IMR-90 (cell line): Measurements from ENCODE around the gene ZNF519. TPM values are rescaled to one million over a fixed set of nuclear protein-coding genes. Genes with fewer than 3 reads are reported as not detected.

Source experiments
- ATAC-seq: fragments of 200-7000 bp; cut with Tn5 transposase; 2 replicates; pipeline ENCODE4 v1.9.1; 2020; ENCODE audit warnings: low read depth, mild to moderate bottlenecking, moderate library complexity
- BruUV-seq: library from RNA; stranded (reverse); fragments of 400-500 nt; replicated peaks from 2 replicates; lab custom pipeline; 2021; lab: Mats Ljungman, UMichigan
- CTCF ChIA-PET: fragments of 300-600 bp; formaldehyde crosslinking; extraction: SDS; loops from one replicate; lab custom pipeline; 2021; ENCODE audit warnings: antibody characterized with exemption; lab: Yijun Ruan, JAX
- POLR2A ChIA-PET: fragments of 300-600 bp; sonication (Branson Sonifier 250); formaldehyde crosslinking; loops from one replicate; lab custom pipeline; 2022; ENCODE audit warnings: antibody characterized with exemption; ENCODE audit not compliant: unreplicated experiment; lab: Charles Lee
- DNase-seq: peaks from one replicate; pipeline ENCODE4 v3.0.0; 2013
- H2AFZ ChIP-seq: replicated peaks from 2 replicates; pipeline ENCODE3; 2013; ENCODE audit warnings: low read length, mild to moderate bottlenecking; ENCODE audit not compliant: poor library complexity
- H2AK5ac ChIP-seq: 2 replicates; pipeline ENCODE4 v1.6.1; 2013; ENCODE audit warnings: low read depth, low read length, inconsistent platforms
- H2AK9ac ChIP-seq: replicated peaks from 2 replicates; pipeline ENCODE3; 2013; ENCODE audit warnings: mild to moderate bottlenecking, low read depth, low read length, moderate library complexity; ENCODE audit not compliant: poor library complexity
- H2BK120ac ChIP-seq: 2 replicates; pipeline ENCODE4 v1.6.1; 2013; ENCODE audit warnings: low read depth, low read length, inconsistent platforms
- H2BK15ac ChIP-seq: 3 replicates; pipeline ENCODE4 v1.6.1; 2013; ENCODE audit warnings: low read depth, low read length, inconsistent platforms
- H2BK20ac ChIP-seq: 2 replicates; pipeline ENCODE4 v1.6.1; 2013; ENCODE audit warnings: low read depth, mild to moderate bottlenecking, inconsistent platforms, low read length, moderate library complexity
- H2BK5ac ChIP-seq: 2 replicates; pipeline ENCODE4 v1.6.1; 2013; ENCODE audit warnings: mild to moderate bottlenecking, low read depth, low read length, inconsistent platforms; ENCODE audit not compliant: poor library complexity, severe bottlenecking
- H3K14ac ChIP-seq: replicated peaks from 2 replicates; pipeline ENCODE4 v1.6.1; 2013; ENCODE audit warnings: low read depth, low read length, inconsistent platforms
- H3K18ac ChIP-seq: 2 replicates; pipeline ENCODE4 v1.6.1; 2013; ENCODE audit warnings: low read depth, low read length, control low read depth
- H3K23ac ChIP-seq: 2 replicates; pipeline ENCODE4 v1.6.1; 2013; ENCODE audit warnings: low read depth, low read length, inconsistent platforms
- H3K27ac ChIP-seq: 2 replicates; pipeline ENCODE4 v1.5.1; 2013; ENCODE audit warnings: mild to moderate bottlenecking, control low read depth, low read length; ENCODE audit not compliant: insufficient read depth
- H3K27me3 ChIP-seq: 2 replicates; pipeline ENCODE4 v1.6.1; 2013; ENCODE audit warnings: low read length; ENCODE audit not compliant: control insufficient read depth, insufficient read depth
- H3K36me3 ChIP-seq: 2 replicates; pipeline ENCODE4 v1.6.1; 2013; ENCODE audit warnings: low read length, mixed read lengths; ENCODE audit not compliant: control insufficient read depth, insufficient read depth
- H3K4ac ChIP-seq: 2 replicates; pipeline ENCODE4 v1.6.1; 2013; ENCODE audit warnings: low read depth, low read length, inconsistent platforms
- H3K4me1 ChIP-seq: 2 replicates; pipeline ENCODE4 v1.6.1; 2013; ENCODE audit warnings: low read length, mixed read lengths; ENCODE audit not compliant: control insufficient read depth, insufficient read depth
- H3K4me2 ChIP-seq: 2 replicates; pipeline ENCODE4 v1.6.1; 2013; ENCODE audit warnings: low read depth, mild to moderate bottlenecking, control low read depth, low read length, moderate library complexity
- H3K4me3 ChIP-seq: 2 replicates; pipeline ENCODE4 v1.5.1; 2013; ENCODE audit warnings: low read depth, mild to moderate bottlenecking, control low read depth, low read length, moderate library complexity; ENCODE audit not compliant: insufficient read depth
- H3K56ac ChIP-seq: 2 replicates; pipeline ENCODE4 v1.6.1; 2013; ENCODE audit warnings: low read length, inconsistent platforms; ENCODE audit not compliant: insufficient read depth; ENCODE audit errors: extremely low read depth
- H3K79me1 ChIP-seq, 2 experiments: 2 replicates each; pipeline ENCODE4 v1.6.1; 2013; ENCODE audit warnings: low read length in 2 of 2, inconsistent platforms in 1 of 2, low read depth in 1 of 2
- H3K9ac ChIP-seq: 2 replicates; pipeline ENCODE4 v1.6.1; 2013; ENCODE audit warnings: low read depth, low read length, control low read depth
- H3K9me1 ChIP-seq: 2 replicates; pipeline ENCODE4 v1.6.1; 2013; ENCODE audit warnings: low read length, inconsistent platforms; ENCODE audit not compliant: insufficient read depth
- H3K9me3 ChIP-seq: 2 replicates; pipeline ENCODE4 v1.6.1; 2013; ENCODE audit warnings: low read length; ENCODE audit not compliant: control insufficient read depth, insufficient read depth
- H4K20me1 ChIP-seq: 2 replicates; pipeline ENCODE4 v1.6.1; 2013; ENCODE audit warnings: low read length, inconsistent platforms; ENCODE audit not compliant: insufficient read depth
- H4K5ac ChIP-seq: 2 replicates; pipeline ENCODE4 v1.6.1; 2013; ENCODE audit warnings: mild to moderate bottlenecking, low read depth, low read length, control low read depth
- H4K8ac ChIP-seq, 2 experiments: 2 replicates each; pipeline ENCODE4 v1.6.1; 2013; ENCODE audit warnings: low read depth in 2 of 2, low read length in 2 of 2, control low read depth in 1 of 2, inconsistent platforms in 1 of 2
- H4K91ac ChIP-seq: 2 replicates; pipeline ENCODE4 v1.6.1; 2013; ENCODE audit warnings: low read depth, low read length, inconsistent platforms; ENCODE audit not compliant: insufficient read depth
- BHLHE40 ChIP-seq: fragments of 150-350 bp; IDR thresholded peaks from 2 replicates; pipeline ENCODE4 v1.6.1; 2016; ENCODE audit warnings: mild to moderate bottlenecking, low read depth, low read length
- CHD1 ChIP-seq: IDR thresholded peaks from 2 replicates; pipeline ENCODE4 v1.6.1; 2012; ENCODE audit warnings: low read depth, low read length, improper control_type of control experiment
- FOS ChIP-seq: fragments of 150-350 bp; IDR thresholded peaks from 2 replicates; pipeline ENCODE4 v1.6.1; 2016; ENCODE audit warnings: low read depth, low read length
- MXI1 ChIP-seq: IDR thresholded peaks from 2 replicates; pipeline ENCODE4 v1.6.1; 2012; ENCODE audit warnings: low read depth, mild to moderate bottlenecking, low read length, moderate library complexity, borderline replicate concordance
- NFE2L2 ChIP-seq: fragments of 150-350 bp; IDR thresholded peaks from 2 replicates; pipeline ENCODE4 v1.6.1; 2016; ENCODE audit warnings: low read depth, mild to moderate bottlenecking, low read length
- RCOR1 ChIP-seq: IDR thresholded peaks from 2 replicates; pipeline ENCODE4 v1.6.1; 2012; ENCODE audit warnings: mild to moderate bottlenecking, low read length, improper control_type of control experiment; ENCODE audit not compliant: insufficient replicate concordance
- RFX5 ChIP-seq: IDR thresholded peaks from 2 replicates; pipeline ENCODE4 v1.8.0; 2012; ENCODE audit warnings: low read depth, mild to moderate bottlenecking, low read length, moderate library complexity
- SMC3 ChIP-seq: fragments of 150-350 bp; IDR thresholded peaks from 2 replicates; pipeline ENCODE4 v1.6.1; 2016; ENCODE audit warnings: low read depth, mild to moderate bottlenecking, antibody characterized with exemption, low read length, moderate library complexity
- WGBS, 2 experiments: methylation state at CpG; one replicate each; pipeline versions ENCODE4 v1.1.5 to v1.1.7; 2013; ENCODE audit warnings: missing lambda C conversion rate in 2 of 2; ENCODE audit not compliant: insufficient read length in 1 of 2; ENCODE audit errors: extremely low coverage in 2 of 2; 5-methylcytosine and 5-hydroxymethylcytosine counted together
- dilution Hi-C: fragments of 300-500 bp; cut with HindIII; formaldehyde crosslinking; loops from one replicate; pipeline ENCODE4 v1.14.3; 2018; ENCODE audit warnings: low sequenced_read_pairs; ENCODE audit not compliant: unreplicated experiment
- in situ Hi-C: fragments of 300-500 bp; cut with MboI; formaldehyde crosslinking; loops from 3 replicates; pipeline ENCODE4 v1.14.3; 2019; ENCODE audit warnings: low sequenced_read_pairs, inconsistent platforms, mixed read lengths
- intact Hi-C: fragments of 100-400 bp; cut with micrococcal nuclease; formaldehyde crosslinking; loops from 2 replicates; pipeline ENCODE4 v1.10.0; 2022
- polyA plus RNA-seq, 3 experiments: library from polyadenylated mRNA; depleted of rRNA; stranded (reverse); fragments of >200 nt; gene quantifications; 2 replicates each; pipeline ENCODE4 v1.2.3, GENCODE V29; 2012; ENCODE audit warnings: low replicate concordance in 1 of 3
- total RNA-seq: library from RNA; depleted of rRNA; stranded (reverse); fragments of >200 nt; gene quantifications from 2 replicates; pipeline ENCODE4 v1.2.3, GENCODE V29; 2012
- TF ChIP-seq, protein P1 (sequence below): fragments of 150-350 bp; IDR thresholded peaks from 2 replicates; pipeline ENCODE4 v1.6.1; 2017; ENCODE audit warnings: mild to moderate bottlenecking, antibody characterized with exemption, low read length, low read depth
- TF ChIP-seq, protein P2 (sequence below): conservative IDR thresholded peaks from 2 replicates; pipeline ENCODE4 v1.5.1; 2012; ENCODE audit warnings: mild to moderate bottlenecking, low read depth, low read length, improper control_type of control experiment

Gene ZNF519
- total and polyA plus RNA-seq, 2 of the 4 experiments (the other 2 are of a cell fraction), result 2.3 to 4.7 TPM

DNA sequence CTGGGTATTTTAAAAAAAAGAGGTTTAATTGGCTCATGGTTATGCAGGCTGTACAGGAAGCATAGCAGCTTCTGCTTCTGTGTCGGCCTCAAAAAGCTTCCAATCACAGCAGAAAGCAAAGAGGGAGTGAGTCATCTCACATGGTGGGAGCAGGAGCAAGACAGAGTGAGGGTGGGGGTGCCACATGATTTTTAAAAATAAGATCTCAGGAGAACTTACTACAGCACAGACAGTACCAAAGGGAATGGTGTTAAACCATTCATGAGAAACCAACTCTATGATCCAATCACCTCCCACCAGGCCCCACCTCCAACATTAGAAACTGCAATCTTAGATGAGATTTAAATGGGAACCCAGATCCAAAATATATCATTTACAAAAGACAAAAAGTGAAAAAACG lies 14.6 kb downstream of the ZNF519 start:
- no CpG with 5 or more reads among the region's 2 CpGs for WGBS, 2 experiments
- H2AK9ac ChIP-seq, result no peak overlapping the region
- no peak overlapping the region for H2BK15ac ChIP-seq
- no TSS peak for BruUV-seq
- H2BK120ac ChIP-seq, result no peak overlapping the region
- H3K36me3 ChIP-seq, result no peaks in the 10 kb centered on the region
- no peak for TF ChIP-seq RCOR1
- no peak for TF ChIP-seq NFE2L2
- no peak for TF ChIP-seq MXI1
- TF ChIP-seq, protein P1, sequence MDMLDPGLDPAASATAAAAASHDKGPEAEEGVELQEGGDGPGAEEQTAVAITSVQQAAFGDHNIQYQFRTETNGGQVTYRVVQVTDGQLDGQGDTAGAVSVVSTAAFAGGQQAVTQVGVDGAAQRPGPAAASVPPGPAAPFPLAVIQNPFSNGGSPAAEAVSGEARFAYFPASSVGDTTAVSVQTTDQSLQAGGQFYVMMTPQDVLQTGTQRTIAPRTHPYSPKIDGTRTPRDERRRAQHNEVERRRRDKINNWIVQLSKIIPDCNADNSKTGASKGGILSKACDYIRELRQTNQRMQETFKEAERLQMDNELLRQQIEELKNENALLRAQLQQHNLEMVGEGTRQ, result no peak
- TF ChIP-seq RFX5, result no peak
- no peak for TF ChIP-seq BHLHE40
- no peak for TF ChIP-seq SMC3
- TF ChIP-seq, protein P2, sequence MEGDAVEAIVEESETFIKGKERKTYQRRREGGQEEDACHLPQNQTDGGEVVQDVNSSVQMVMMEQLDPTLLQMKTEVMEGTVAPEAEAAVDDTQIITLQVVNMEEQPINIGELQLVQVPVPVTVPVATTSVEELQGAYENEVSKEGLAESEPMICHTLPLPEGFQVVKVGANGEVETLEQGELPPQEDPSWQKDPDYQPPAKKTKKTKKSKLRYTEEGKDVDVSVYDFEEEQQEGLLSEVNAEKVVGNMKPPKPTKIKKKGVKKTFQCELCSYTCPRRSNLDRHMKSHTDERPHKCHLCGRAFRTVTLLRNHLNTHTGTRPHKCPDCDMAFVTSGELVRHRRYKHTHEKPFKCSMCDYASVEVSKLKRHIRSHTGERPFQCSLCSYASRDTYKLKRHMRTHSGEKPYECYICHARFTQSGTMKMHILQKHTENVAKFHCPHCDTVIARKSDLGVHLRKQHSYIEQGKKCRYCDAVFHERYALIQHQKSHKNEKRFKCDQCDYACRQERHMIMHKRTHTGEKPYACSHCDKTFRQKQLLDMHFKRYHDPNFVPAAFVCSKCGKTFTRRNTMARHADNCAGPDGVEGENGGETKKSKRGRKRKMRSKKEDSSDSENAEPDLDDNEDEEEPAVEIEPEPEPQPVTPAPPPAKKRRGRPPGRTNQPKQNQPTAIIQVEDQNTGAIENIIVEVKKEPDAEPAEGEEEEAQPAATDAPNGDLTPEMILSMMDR, result no peak
- no peak for TF ChIP-seq FOS
- no peak for TF ChIP-seq CHD1
- no peak overlapping the region for H3K56ac ChIP-seq
- no peak overlapping the region for H3K23ac ChIP-seq
- intact Hi-C loops (no loop called here), in situ Hi-C loops (no loop called here), dilution Hi-C loops (no loop called here)
- peaks cover 3 to 6% of the 10 kb centered on the region in 2 experiments; a peak in 1 of 4 replicates for H3K79me1 ChIP-seq
- H3K14ac ChIP-seq, result no peak overlapping the region
- H4K8ac ChIP-seq, result no peak overlapping the region
- H4K5ac ChIP-seq, result no peak overlapping the region
- ChIA-PET POLR2A (no interaction called here), CTCF (no interaction called here)
- no peaks in the 10 kb centered on the region for H4K20me1 ChIP-seq
- no peak overlapping the region for H2BK20ac ChIP-seq
- H2AFZ ChIP-seq, result no peak overlapping the region
- H3K9ac ChIP-seq, result no peak overlapping the region
- H3K4me1 ChIP-seq, result no peaks in the 10 kb centered on the region
- no peak overlapping the region for H4K91ac ChIP-seq
- no peak overlapping the region for H2AK5ac ChIP-seq
- H3K9me1 ChIP-seq, result no peaks in the 10 kb centered on the region
- no peaks in the 10 kb centered on the region for H3K9me3 ChIP-seq
- no peak overlapping the region for H3K4me3 ChIP-seq
- H3K27me3 ChIP-seq, result no peaks in the 10 kb centered on the region
- H2BK5ac ChIP-seq, result no peak overlapping the region
- no peak overlapping the region for H3K27ac ChIP-seq
- H3K4ac ChIP-seq, result no peak overlapping the region
- H3K18ac ChIP-seq, result no peak overlapping the region
- ATAC-seq (no peak), DNase-seq (no peak)
- no peak overlapping the region for H3K4me2 ChIP-seq
